Measurements from ENCODE around the gene SLC11A2. TPM values are rescaled to one million over a fixed set of nuclear protein-coding genes. Genes with fewer than 3 reads are reported as not detected.

Gene SLC11A2
- total and polyA plus RNA-seq, 9 of the 15 experiments (the other 6 are each of a cell fraction or from before 2014, with no cell fraction given) = 21.1 to 54.0 (median 32.9) TPM

DNA sequence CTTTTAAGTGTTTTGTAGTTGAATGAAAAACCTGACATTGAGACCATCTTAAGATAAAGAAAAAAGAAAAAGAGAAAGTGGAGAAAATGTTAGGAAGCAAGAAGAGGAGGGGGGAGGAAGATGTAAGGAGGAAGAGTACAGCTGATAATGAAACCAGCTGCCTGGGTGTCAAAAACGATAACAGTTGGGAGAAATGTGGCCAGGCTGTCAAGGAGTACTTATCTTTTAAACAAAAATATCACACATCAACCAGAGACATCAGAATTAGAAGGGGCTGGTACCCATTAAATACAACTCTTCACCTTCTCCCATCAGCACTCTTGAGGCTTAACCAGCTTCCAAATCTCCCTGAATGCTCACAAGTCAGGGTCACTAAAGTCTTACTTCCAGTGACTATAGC, 4.5 kb downstream of the SLC11A2 start (continued):
- TF ChIP-seq SAFB (IDR thresholded peaks at IDR 0.05; ENCODE audit: borderline replicate concordance, low read depth, low read length) (no peak), SMAD2 (IDR thresholded peaks at IDR 0.05; ENCODE audit: low read depth, low read length) (no peak), RBM14 (IDR thresholded peaks at IDR 0.05; ENCODE audit: borderline replicate concordance, insufficient read depth, low read depth, low read length) (no peak), KAT7 (CRISPR knock-in tag; IDR thresholded peaks at IDR 0.05; ENCODE audit: borderline replicate concordance) (0 out of 2 replicates have a peak, but pooled peaks have one; percentile 67), RERE (CRISPR knock-in tag; IDR thresholded peaks at IDR 0.05; ENCODE audit: borderline replicate concordance) (no peak), ZNF174 (CRISPR knock-in tag; IDR thresholded peaks at IDR 0.05) (no peak), IRF1 (CRISPR knock-in tag; IDR thresholded peaks at IDR 0.05; ENCODE audit: borderline replicate concordance) (no peak), RFX1 (IDR thresholded peaks at IDR 0.05) (no peak), ZNF696 (CRISPR knock-in tag; conservative IDR thresholded peaks at IDR 0.05) (no peak), FOXK2 (conservative IDR thresholded peaks at IDR 0.05 in 1 of 2, IDR thresholded peaks at IDR 0.05 in 1 of 2; ENCODE audit: low read depth in 2 of 2) (peak; percentile 53 to 67; a peak in 3 of 4 replicates), CHD1 (IDR thresholded peaks at IDR 0.05; ENCODE audit: low read length) (no peak), FOXA1 (IDR thresholded peaks at IDR 0.05; ENCODE audit: borderline replicate concordance) (no peak), ZKSCAN3 (CRISPR knock-in tag; IDR thresholded peaks at IDR 0.05) (no peak), KLF16 (IDR thresholded peaks at IDR 0.05) (peak; percentile 89), RBM17 (IDR thresholded peaks at IDR 0.05; ENCODE audit: borderline replicate concordance, low read depth, low read length) (no peak), SMAD3 (CRISPR knock-in tag; conservative IDR thresholded peaks at IDR 0.05) (0 out of 2 replicates have a peak, but pooled peaks have one; percentile 32), ZNF23 (CRISPR knock-in tag; IDR thresholded peaks at IDR 0.05) (no peak), POU5F1 (IDR thresholded peaks at IDR 0.05; ENCODE audit: borderline replicate concordance, low read depth, low read length, partially characterized antibody) (no peak), PTBP1 (IDR thresholded peaks at IDR 0.05; ENCODE audit: low read depth, low read length) (no peak), MCM3 (IDR thresholded peaks at IDR 0.05) (no peak), ZNF277 (CRISPR knock-in tag; IDR thresholded peaks at IDR 0.05; ENCODE audit: borderline replicate concordance) (no peak)
- TF ChIP-seq, protein P1, sequence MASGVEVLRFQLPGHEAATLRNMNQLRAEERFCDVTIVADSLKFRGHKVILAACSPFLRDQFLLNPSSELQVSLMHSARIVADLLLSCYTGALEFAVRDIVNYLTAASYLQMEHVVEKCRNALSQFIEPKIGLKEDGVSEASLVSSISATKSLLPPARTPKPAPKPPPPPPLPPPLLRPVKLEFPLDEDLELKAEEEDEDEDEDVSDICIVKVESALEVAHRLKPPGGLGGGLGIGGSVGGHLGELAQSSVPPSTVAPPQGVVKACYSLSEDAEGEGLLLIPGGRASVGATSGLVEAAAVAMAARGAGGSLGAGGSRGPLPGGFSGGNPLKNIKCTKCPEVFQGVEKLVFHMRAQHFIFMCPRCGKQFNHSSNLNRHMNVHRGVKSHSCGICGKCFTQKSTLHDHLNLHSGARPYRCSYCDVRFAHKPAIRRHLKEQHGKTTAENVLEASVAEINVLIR (CRISPR knock-in tag; IDR thresholded peaks at IDR 0.05) = no peak
